ENCODE results near the gene CLDN2. TPM values are rescaled to one million over a fixed set of nuclear protein-coding genes. Genes with fewer than 3 reads are reported as not detected.
A peak's percentile ranks its signal among the peaks of the same experiment; 100 is the strongest.

CLDN2 gene
- polyA plus RNA-seq, 3 donors, result not detected

GRCh38 chrX:106874075-106874474 lies 46.1 kb upstream of the CLDN2 start:
- DNase-seq, result peak in 2 of 3 donors; percentile 5 to 16
- intact Hi-C loops (cut with micrococcal nuclease), result no loop called here
- TF ChIP-seq, protein P1, sequence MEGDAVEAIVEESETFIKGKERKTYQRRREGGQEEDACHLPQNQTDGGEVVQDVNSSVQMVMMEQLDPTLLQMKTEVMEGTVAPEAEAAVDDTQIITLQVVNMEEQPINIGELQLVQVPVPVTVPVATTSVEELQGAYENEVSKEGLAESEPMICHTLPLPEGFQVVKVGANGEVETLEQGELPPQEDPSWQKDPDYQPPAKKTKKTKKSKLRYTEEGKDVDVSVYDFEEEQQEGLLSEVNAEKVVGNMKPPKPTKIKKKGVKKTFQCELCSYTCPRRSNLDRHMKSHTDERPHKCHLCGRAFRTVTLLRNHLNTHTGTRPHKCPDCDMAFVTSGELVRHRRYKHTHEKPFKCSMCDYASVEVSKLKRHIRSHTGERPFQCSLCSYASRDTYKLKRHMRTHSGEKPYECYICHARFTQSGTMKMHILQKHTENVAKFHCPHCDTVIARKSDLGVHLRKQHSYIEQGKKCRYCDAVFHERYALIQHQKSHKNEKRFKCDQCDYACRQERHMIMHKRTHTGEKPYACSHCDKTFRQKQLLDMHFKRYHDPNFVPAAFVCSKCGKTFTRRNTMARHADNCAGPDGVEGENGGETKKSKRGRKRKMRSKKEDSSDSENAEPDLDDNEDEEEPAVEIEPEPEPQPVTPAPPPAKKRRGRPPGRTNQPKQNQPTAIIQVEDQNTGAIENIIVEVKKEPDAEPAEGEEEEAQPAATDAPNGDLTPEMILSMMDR (IDR thresholded peaks at IDR 0.05), result peak; percentile 69

GRCh38 chrX:106875151-106875550 lies 45.1 kb upstream of the CLDN2 start:
- H3K36me3 Mint-ChIP-seq, result no peaks in the 10 kb centered on the region
- TF ChIP-seq, protein P1 (IDR thresholded peaks at IDR 0.05), result no peak
- Histone ChIP-seq H3K9me3 (replicated peaks in 1 of 2; ENCODE audit: control insufficient read depth in 1 of 2, insufficient read depth in 1 of 2, low read length in 2 of 2) (no peaks in the 10 kb centered on the region), H4K20me1 (ENCODE audit: insufficient read depth, low read length) (no peaks in the 10 kb centered on the region), H3K36me3 (replicated peaks in 1 of 2; ENCODE audit: control insufficient read depth in 1 of 2, insufficient read depth in 2 of 2, low read length in 2 of 2) (no peaks in the 10 kb centered on the region), H3K4me2 (replicated peaks; ENCODE audit: extremely low read depth, low read length, poor library complexity, severe bottlenecking) (no peak overlapping the region), H3K9ac (ENCODE audit: insufficient read depth, low read length, poor library complexity, severe bottlenecking) (no peak overlapping the region), H3K4me1 (ENCODE audit: control insufficient read depth in 1 of 2, insufficient read depth in 2 of 2, low read length in 2 of 2) (no peaks in the 10 kb centered on the region), H3K27ac (ENCODE audit: low read depth in 1 of 2, low read length in 2 of 2) (no peak overlapping the region), H3K4me3 (replicated peaks in 1 of 3; ENCODE audit: low read depth in 2 of 3, low read length in 3 of 3) (no peak overlapping the region), H3K79me2 (ENCODE audit: insufficient read depth, low read length) (no peaks in the 10 kb centered on the region), H3K27me3 (ENCODE audit: control insufficient read depth in 2 of 2, insufficient read depth in 2 of 2, low read length in 2 of 2) (no peaks in the 10 kb centered on the region), H2AFZ (ENCODE audit: insufficient read depth, low read depth, low read length, poor library complexity, severe bottlenecking) (no peak overlapping the region)
- DNase-seq, result no peak
- no peak overlapping the region for H3K4me3 Mint-ChIP-seq
- H3K9me3 Mint-ChIP-seq, result no peaks in the 10 kb centered on the region
- no CpG with 5 or more reads among the region's 1 CpG for WGBS (ENCODE audit: insufficient coverage)
- H3K27ac Mint-ChIP-seq, result no peak overlapping the region
- no peaks in the 10 kb centered on the region for H3K4me1 Mint-ChIP-seq
- H3K27me3 Mint-ChIP-seq (ENCODE audit: low read depth in 3 of 3), result peaks cover 0 to 2% (median 0%) of the 10 kb centered on the region in 3 donors
- intact Hi-C loops (cut with micrococcal nuclease), result no loop called here

More at GRCh38 chrX:106874075-106874474, 46.1 kb upstream of the CLDN2 start:
- H4K20me1 ChIP-seq (ENCODE audit: insufficient read depth, low read length), result no peaks in the 10 kb centered on the region
- Mint-ChIP-seq H3K36me3 (no peaks in the 10 kb centered on the region), H3K27ac (no peak overlapping the region), H3K4me1 (no peaks in the 10 kb centered on the region), H3K27me3 (ENCODE audit: low read depth in 3 of 3) (peaks cover 0 to 2% (median 0%) of the 10 kb centered on the region in 3 donors), H3K9me3 (no peaks in the 10 kb centered on the region), H3K4me3 (no peak overlapping the region)
- no peak overlapping the region for H3K27ac ChIP-seq (ENCODE audit: low read depth in 1 of 2, low read length in 2 of 2)
- no peaks in the 10 kb centered on the region for H3K27me3 ChIP-seq (ENCODE audit: control insufficient read depth in 2 of 2, insufficient read depth in 2 of 2, low read length in 2 of 2)
- H3K36me3 ChIP-seq (replicated peaks in 1 of 2; ENCODE audit: control insufficient read depth in 1 of 2, insufficient read depth in 2 of 2, low read length in 2 of 2), result no peaks in the 10 kb centered on the region
- no peaks in the 10 kb centered on the region for H3K9me3 ChIP-seq (replicated peaks in 1 of 2; ENCODE audit: control insufficient read depth in 1 of 2, insufficient read depth in 1 of 2, low read length in 2 of 2)
- no peak overlapping the region for H3K9ac ChIP-seq (ENCODE audit: insufficient read depth, low read length, poor library complexity, severe bottlenecking)
- no peaks in the 10 kb centered on the region for H3K79me2 ChIP-seq (ENCODE audit: insufficient read depth, low read length)
- WGBS (ENCODE audit: insufficient coverage), result no CpG with 5 or more reads among the region's 2 CpGs
- H3K4me3 ChIP-seq (replicated peaks in 1 of 3; ENCODE audit: low read depth in 2 of 3, low read length in 3 of 3), result no peak overlapping the region
- no peak overlapping the region for H3K4me2 ChIP-seq (replicated peaks; ENCODE audit: extremely low read depth, low read length, poor library complexity, severe bottlenecking)
- H2AFZ ChIP-seq (ENCODE audit: insufficient read depth, low read depth, low read length, poor library complexity, severe bottlenecking), result no peak overlapping the region
- no peaks in the 10 kb centered on the region for H3K4me1 ChIP-seq (ENCODE audit: control insufficient read depth in 1 of 2, insufficient read depth in 2 of 2, low read length in 2 of 2)
